ENCODE results near the gene KRTAP4-4.
"Not testable (repeated sequence)": the region's sequence is repeated elsewhere in the genome, so short reads cannot be mapped to it uniquely, and the experiment has no call there.

Gene KRTAP4-4

DNA sequence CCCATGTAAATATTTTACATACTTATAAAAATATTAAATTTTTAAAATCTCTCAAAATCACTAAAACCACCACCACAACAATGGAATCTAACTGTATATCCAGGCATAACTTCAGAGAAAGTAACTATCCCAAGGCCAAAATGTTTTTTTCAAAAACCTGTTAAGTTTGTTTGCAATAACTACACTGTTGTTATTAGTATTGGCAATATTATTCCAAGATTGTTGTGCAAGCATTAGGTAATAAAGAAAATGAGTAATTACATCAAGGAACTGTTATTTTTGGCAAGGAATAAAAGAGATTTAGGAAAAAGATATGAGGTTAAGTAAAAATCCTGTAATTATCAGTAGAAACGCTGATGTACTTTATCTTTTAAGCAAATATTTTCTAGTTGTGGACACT lies 33.2 kb downstream of the KRTAP4-4 start:
- TF ChIP-seq, protein P1, sequence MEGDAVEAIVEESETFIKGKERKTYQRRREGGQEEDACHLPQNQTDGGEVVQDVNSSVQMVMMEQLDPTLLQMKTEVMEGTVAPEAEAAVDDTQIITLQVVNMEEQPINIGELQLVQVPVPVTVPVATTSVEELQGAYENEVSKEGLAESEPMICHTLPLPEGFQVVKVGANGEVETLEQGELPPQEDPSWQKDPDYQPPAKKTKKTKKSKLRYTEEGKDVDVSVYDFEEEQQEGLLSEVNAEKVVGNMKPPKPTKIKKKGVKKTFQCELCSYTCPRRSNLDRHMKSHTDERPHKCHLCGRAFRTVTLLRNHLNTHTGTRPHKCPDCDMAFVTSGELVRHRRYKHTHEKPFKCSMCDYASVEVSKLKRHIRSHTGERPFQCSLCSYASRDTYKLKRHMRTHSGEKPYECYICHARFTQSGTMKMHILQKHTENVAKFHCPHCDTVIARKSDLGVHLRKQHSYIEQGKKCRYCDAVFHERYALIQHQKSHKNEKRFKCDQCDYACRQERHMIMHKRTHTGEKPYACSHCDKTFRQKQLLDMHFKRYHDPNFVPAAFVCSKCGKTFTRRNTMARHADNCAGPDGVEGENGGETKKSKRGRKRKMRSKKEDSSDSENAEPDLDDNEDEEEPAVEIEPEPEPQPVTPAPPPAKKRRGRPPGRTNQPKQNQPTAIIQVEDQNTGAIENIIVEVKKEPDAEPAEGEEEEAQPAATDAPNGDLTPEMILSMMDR (IDR thresholded peaks at IDR 0.05; ENCODE audit: extremely low read depth, missing control alignments): no peak
- no peak for DNase-seq (ENCODE audit: low spot score)

DNA sequence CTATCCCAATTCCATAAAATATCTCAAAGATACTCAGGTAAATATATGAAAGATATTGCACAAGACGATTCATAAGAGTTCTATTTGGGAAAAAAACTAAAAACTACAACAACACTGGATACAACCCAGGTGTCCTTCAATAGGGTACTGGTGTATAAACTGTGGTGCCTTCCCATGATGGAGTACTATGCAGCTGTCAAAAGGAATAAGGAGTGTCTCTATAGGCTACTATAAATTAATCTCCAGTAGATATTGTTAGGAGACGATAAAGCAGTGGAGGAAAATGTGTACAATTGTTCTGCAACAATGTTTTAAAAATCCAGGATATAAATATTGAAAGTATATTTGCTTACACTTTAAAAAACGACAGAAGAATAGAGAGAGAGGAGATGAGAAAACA lies 34.1 kb downstream of the KRTAP4-4 start:
- TF ChIP-seq, protein P1 (IDR thresholded peaks at IDR 0.05; ENCODE audit: extremely low read depth, missing control alignments): no peak

DNA sequence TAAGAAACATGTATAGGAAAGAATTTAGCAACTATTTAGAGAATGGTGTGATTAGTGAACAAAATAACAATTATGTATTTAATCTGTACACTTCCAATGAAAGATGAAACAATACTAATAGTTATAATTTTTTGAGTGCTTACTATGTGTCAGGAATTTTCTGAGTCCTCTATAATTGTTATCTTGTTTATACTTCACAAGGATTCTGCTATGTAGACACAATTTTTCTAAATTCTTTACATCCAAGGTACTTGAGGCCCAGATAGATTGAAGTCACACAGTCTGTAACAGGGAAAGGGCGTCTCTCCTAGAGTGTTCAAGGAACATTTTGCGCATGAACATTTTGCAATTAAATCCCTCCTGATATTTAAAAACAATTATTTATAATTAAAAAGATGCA lies 35.5 kb downstream of the KRTAP4-4 start:
- TF ChIP-seq, protein P1 (IDR thresholded peaks at IDR 0.05; ENCODE audit: extremely low read depth, missing control alignments): no peak

More for the DNA sequence above, 34.1 kb downstream of the KRTAP4-4 start:
- DNase-seq (ENCODE audit: low spot score): no peak

DNA sequence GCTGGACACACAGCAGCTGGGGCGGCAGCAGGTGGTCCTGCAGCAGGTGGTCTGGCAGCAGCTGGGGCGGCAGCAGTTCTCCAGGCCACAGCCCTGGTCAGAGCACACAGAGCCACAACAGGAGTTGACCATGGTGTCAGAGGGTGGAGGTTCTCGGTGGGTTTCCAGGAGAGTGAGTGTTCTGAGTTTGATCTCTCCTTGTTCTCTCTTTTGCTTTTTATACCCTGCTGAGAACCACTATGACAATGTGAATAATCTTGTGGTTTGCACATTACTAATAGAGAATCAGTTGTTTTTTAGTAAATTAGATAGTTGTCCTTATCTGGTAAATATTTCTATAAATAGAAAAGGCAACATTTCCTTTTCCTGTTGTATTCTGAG lies 36.6 kb downstream of the KRTAP4-4 start, which contains the start of gene KRTAP4-12:
Gene KRTAP4-12, minus strand, starts transcription at position 192 of the 381 bp plus-strand sequence. Its CDS starts 60 bp downstream, at position 132.
- DNase-seq (ENCODE audit: low spot score): not testable (repeated sequence)

More for the DNA sequence above, 35.5 kb downstream of the KRTAP4-4 start:
- DNase-seq (ENCODE audit: low spot score): no peak

DNA sequence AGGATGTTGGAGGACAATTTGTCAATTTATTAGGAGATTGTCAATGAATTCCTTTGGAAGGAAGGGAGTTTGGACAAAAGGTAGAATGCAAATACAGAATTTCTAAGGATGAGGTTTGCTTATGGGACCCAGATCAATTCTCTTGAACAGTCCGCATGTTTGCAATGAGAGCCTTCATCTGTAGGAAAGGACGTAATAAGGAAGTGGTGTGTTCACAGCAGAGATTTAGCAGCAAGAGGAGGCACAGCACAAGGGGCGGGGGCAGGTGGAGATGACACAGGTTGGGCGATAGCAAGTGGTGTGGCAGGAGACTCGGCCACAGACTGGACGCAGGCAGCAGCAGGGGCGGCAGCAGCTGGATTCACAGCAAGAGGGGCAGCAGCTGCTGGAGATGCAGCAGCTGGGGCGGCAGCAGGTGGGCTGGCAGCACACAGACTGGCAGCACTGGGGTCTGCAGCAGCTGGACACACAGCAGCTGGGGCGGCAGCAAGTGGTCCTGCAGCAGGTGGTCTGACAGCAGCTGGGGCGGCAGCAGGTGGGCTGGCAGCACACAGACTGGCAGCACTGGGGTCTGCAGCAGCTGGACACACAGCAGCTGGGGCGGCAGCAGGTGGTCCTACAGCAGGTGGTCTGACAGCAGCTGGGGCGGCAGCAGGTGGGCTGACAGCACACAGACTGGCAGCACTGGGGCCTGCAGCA lies 37.1 kb downstream of the KRTAP4-4 start:
- not testable (repeated sequence) for DNase-seq (ENCODE audit: low spot score)

DNA sequence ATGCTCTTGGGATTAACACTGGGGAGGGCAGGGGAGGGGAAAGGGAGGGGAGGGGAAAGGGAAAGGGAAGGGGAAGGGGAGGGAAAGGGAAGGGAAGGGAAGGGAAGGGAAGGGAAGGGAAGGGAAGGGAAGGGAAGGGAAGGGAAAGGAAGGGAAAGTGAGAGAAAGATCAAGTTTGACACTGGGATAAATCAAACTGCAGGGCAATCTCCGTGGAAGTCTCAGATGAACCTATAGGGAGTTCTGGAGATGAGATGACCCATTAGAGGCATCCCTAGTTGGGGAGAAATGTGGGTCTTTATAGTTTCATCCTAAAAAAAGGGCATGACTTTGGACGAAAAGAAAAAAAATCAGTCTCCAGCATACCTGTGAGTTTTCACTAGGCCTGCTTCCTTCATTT lies 38.8 kb downstream of the KRTAP4-4 start:
- no peak for DNase-seq (ENCODE audit: low spot score)
- TF ChIP-seq, protein P1 (IDR thresholded peaks at IDR 0.05; ENCODE audit: extremely low read depth, missing control alignments): no peak

DNA sequence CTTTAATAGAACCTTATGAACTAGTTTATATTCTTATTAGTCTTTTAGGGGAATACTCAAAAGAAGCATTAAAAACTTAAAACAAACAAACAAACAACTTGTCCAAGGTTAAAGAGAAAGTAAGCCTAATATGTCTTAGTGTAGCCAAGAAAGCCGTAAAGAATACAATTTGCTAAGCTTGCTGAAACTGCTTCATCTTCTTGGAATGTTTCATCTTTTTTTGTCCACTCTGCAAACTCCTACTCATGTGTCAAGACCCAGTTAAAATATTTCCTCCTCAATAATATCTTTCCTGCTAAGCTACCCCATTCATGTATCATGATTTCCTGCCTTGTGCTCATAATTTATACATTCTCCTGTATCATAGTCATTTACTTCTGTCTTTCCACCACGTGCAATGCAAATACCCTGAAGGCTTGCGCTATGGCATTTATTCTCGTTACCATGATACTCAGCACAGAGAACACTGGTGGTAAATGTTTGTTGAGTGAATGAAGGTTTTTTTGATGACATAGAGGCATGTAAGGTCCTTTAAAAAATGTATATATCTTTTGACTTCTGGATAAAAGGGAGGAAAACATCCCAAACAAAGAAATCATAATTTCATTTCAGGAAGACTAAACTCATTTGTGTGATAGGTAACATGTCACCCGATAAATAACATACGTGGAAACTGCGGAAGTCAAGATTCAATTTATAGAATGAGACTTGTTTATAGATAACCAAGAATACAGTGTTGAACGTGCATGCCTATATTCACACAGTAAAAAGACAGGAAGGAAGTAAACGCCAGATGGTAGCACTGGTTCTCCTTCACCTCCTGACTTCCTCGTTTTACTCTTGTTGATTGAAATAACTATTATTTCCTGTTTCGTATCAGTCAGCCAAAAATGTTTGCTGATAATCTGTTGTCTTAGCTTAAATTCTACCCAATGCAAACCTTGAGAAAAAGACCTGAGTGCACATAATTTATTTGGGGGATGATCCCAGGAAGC lies 40.6 kb downstream of the KRTAP4-4 start:
- DNase-seq (ENCODE audit: low spot score): not testable (repeated sequence)

DNA sequence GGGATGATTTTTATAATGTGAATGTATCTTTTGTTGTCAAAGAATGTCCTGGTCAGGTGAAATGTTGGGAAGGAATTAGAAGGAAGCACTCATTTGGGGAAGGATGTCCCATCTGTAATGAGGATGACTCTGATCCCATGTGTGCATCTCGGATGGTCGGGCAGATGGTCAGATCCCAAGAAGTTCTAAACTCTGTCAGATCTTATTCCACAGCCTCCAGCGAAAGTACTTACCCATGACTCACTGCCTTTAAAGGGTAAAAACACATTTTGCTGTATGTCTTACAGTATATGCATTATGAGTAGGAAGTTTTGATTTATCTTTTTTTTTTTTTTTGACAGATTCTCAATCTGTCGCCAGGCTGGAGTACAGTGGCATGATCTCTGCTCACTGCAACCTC lies 41.8 kb downstream of the KRTAP4-4 start:
- no peak for DNase-seq (ENCODE audit: low spot score)
- TF ChIP-seq, protein P1 (IDR thresholded peaks at IDR 0.05; ENCODE audit: extremely low read depth, missing control alignments): no peak

DNA sequence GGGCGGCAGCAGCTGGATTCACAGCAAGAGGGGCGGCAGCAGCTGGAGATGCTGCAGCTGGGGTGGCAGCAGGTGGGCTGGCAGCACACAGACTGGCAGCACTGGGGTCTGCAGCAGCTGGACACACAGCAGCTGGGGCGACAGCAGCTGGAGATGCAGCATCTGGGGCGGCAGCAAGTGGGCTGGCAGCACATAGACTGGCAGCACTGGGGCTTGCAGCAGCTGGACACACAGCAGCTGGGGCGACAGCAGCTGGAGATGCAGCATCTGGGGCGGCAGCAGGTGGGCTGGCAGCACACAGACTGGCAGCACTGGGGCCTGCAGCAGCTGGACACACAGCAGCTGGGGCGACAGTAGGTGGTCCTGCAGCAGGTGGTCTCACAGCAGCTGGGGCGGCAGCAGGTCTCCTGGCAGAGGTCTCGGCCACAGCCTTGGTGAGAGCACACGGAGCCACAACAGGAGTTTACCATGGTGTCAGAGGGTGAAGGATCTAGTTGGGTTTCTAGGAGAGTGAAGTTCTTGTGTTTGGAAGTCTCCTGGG lies 42.6 kb downstream of the KRTAP4-4 start, which contains the start of gene KRTAP4-11:
Gene KRTAP4-11, minus strand, starts transcription at position 528 of the 541 bp plus-strand sequence. Its CDS starts 58 bp downstream, at position 470.
- DNase-seq (ENCODE audit: low spot score): not testable (repeated sequence)

Data from GM20000 (cell line).